ENCODE measurements around the gene CFAP99.

DNA sequence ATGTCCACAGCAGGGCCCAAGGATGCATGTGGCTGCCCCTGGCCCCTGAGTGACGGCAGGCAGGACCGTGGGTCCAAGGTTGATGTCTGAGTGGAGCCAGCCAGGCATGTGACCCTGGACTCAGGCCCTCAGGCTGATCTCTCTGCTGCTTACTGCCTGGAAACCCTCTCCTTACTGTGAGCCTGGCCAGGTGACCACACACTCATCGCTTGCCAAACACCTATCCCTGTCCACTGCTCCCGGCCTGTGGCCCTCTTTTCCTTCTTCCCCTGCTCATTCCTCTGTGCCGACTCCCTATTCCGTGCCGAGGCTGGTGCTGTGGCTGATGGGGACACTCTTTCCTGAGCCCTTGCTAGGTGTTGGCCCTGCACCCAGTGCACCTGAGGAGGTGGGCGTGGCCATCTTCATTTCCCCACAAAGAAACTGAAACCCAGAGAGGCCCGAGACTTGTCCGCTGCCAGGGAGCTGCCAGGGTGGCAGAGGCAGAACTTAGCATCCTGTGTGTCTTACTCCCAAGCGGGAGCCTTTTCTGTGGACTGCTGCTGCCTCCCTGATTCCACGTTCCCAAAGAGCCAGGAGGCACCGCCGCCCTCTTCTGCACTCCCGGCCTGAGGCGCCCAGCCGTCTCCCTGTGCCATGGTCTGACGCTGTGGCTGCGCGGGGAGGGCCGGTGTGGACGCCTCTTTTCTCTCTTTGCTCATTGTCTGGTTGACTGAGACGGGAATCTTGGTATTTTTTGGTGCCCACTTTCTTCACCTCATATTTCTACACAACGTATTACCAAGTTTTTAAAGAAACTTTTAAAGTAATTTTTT lies 38.9 kb downstream of the CFAP99 start:
- TF ChIP-seq, protein P1, sequence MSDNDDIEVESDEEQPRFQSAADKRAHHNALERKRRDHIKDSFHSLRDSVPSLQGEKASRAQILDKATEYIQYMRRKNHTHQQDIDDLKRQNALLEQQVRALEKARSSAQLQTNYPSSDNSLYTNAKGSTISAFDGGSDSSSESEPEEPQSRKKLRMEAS (IDR thresholded peaks at IDR 0.05) = no peak
- TF ChIP-seq RAD21 (IDR thresholded peaks at IDR 0.05; ENCODE audit: low read depth) (no peak), ZBTB7A (IDR thresholded peaks at IDR 0.05; ENCODE audit: low read depth) (no peak), YY1 (IDR thresholded peaks at IDR 0.05; ENCODE audit: low read depth) (no peak), TCF12 (IDR thresholded peaks at IDR 0.05; ENCODE audit: low read depth) (no peak), FOXM1 (IDR thresholded peaks at IDR 0.05; ENCODE audit: borderline replicate concordance, low read depth) (no peak), EGR1 (IDR thresholded peaks at IDR 0.05) (no peak), EP300 (IDR thresholded peaks at IDR 0.05; ENCODE audit: borderline replicate concordance) (no peak)
- TF ChIP-seq, protein P2, sequence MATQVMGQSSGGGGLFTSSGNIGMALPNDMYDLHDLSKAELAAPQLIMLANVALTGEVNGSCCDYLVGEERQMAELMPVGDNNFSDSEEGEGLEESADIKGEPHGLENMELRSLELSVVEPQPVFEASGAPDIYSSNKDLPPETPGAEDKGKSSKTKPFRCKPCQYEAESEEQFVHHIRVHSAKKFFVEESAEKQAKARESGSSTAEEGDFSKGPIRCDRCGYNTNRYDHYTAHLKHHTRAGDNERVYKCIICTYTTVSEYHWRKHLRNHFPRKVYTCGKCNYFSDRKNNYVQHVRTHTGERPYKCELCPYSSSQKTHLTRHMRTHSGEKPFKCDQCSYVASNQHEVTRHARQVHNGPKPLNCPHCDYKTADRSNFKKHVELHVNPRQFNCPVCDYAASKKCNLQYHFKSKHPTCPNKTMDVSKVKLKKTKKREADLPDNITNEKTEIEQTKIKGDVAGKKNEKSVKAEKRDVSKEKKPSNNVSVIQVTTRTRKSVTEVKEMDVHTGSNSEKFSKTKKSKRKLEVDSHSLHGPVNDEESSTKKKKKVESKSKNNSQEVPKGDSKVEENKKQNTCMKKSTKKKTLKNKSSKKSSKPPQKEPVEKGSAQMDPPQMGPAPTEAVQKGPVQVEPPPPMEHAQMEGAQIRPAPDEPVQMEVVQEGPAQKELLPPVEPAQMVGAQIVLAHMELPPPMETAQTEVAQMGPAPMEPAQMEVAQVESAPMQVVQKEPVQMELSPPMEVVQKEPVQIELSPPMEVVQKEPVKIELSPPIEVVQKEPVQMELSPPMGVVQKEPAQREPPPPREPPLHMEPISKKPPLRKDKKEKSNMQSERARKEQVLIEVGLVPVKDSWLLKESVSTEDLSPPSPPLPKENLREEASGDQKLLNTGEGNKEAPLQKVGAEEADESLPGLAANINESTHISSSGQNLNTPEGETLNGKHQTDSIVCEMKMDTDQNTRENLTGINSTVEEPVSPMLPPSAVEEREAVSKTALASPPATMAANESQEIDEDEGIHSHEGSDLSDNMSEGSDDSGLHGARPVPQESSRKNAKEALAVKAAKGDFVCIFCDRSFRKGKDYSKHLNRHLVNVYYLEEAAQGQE (IDR thresholded peaks at IDR 0.05; ENCODE audit: low read depth) = no peak
- TF ChIP-seq, protein P3, sequence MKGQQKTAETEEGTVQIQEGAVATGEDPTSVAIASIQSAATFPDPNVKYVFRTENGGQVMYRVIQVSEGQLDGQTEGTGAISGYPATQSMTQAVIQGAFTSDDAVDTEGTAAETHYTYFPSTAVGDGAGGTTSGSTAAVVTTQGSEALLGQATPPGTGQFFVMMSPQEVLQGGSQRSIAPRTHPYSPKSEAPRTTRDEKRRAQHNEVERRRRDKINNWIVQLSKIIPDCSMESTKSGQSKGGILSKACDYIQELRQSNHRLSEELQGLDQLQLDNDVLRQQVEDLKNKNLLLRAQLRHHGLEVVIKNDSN (IDR thresholded peaks at IDR 0.05) = no peak
